Tibial nerve (tissue), 4 donors: Measurements from ENCODE around the gene BRIP1.

Experiments
- EP300 ChIP-seq, 2 donors: sonication (generic); formaldehyde crosslinking; IDR thresholded peaks; one replicate each; pipeline ENCODE4 v1.6.1; 2017; ENCODE audit warnings: antibody characterized with exemption in 2 of 2, mild to moderate bottlenecking in 1 of 2
- POLR2A ChIP-seq, 2 donors: fragments of 450-650 bp; IDR thresholded peaks; one replicate each; pipeline ENCODE4 v1.6.1; 2017; ENCODE audit warnings: antibody characterized with exemption in 2 of 2, mild to moderate bottlenecking in 2 of 2, moderate library complexity in 2 of 2
- TF ChIP-seq, protein P1 (sequence below), 5 experiments: fragments of 200-600 bp in 3 of 5; fragments of 450-650 bp in 2 of 5; sonication (generic) in 3 of 5; IDR thresholded peaks; one replicate each; pipeline ENCODE4 v1.5.1; 2016 to 2019; ENCODE audit warnings: antibody characterized with exemption in 5 of 5, mild to moderate bottlenecking in 3 of 5, moderate library complexity in 2 of 5

DNA sequence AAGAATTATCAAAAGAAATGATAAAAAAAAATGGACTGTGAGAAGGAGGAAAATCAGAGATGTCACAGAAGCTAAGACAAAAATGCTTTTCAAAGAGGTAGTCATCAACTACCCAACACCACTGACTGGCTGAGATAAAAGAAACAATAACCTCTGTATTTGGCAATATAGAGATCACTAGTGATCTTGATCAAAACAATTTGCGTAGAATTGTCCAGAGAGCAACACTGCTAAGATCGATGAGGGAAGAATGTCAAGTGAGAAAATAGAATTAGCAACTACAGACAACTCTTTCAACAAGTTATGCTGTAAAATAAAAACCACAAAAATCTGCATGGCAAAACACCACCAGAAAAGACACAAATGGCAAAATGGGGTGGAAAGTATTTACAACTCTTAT is 66.0 kb downstream of the BRIP1 start:
- TF ChIP-seq EP300 (IDR thresholded peaks at IDR 0.05): no peak
- TF ChIP-seq, protein P1, sequence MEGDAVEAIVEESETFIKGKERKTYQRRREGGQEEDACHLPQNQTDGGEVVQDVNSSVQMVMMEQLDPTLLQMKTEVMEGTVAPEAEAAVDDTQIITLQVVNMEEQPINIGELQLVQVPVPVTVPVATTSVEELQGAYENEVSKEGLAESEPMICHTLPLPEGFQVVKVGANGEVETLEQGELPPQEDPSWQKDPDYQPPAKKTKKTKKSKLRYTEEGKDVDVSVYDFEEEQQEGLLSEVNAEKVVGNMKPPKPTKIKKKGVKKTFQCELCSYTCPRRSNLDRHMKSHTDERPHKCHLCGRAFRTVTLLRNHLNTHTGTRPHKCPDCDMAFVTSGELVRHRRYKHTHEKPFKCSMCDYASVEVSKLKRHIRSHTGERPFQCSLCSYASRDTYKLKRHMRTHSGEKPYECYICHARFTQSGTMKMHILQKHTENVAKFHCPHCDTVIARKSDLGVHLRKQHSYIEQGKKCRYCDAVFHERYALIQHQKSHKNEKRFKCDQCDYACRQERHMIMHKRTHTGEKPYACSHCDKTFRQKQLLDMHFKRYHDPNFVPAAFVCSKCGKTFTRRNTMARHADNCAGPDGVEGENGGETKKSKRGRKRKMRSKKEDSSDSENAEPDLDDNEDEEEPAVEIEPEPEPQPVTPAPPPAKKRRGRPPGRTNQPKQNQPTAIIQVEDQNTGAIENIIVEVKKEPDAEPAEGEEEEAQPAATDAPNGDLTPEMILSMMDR (IDR thresholded peaks at IDR 0.05): no peak
- no peak for TF ChIP-seq POLR2A (IDR thresholded peaks at IDR 0.05)
